GM10248 (cell line): Measurements from ENCODE around the gene SGPL1.

ENCODE experiments used
- CTCF ChIA-PET: fragments of 300-600 bp; sonication (Branson Sonifier 250); formaldehyde crosslinking; extraction: SDS; loops from one replicate; lab custom pipeline; 2021; ENCODE audit warnings: antibody characterized with exemption; lab: Yijun Ruan, JAX
- POLR2A ChIA-PET: fragments of 350-650 bp; sonication (Branson Sonifier 250); formaldehyde crosslinking; extraction: SDS; loops from one replicate; lab custom pipeline; 2020; ENCODE audit warnings: antibody characterized with exemption; lab: Yijun Ruan, JAX
- DNase-seq: peaks from one replicate; pipeline ENCODE4 v3.0.0; 2012; ENCODE audit errors: extremely low spot score
- TF ChIP-seq, protein P1 (sequence below): IDR thresholded peaks from 2 replicates; pipeline ENCODE4 v1.5.1; 2012; ENCODE audit warnings: mild to moderate bottlenecking, low read depth; ENCODE audit errors: extremely low read depth, missing control alignments, control extremely low read depth

The SGPL1 gene

GRCh38 chr10:70893227-70894006 is 77.7 kb downstream of the SGPL1 start:
- TF ChIP-seq, protein P1, sequence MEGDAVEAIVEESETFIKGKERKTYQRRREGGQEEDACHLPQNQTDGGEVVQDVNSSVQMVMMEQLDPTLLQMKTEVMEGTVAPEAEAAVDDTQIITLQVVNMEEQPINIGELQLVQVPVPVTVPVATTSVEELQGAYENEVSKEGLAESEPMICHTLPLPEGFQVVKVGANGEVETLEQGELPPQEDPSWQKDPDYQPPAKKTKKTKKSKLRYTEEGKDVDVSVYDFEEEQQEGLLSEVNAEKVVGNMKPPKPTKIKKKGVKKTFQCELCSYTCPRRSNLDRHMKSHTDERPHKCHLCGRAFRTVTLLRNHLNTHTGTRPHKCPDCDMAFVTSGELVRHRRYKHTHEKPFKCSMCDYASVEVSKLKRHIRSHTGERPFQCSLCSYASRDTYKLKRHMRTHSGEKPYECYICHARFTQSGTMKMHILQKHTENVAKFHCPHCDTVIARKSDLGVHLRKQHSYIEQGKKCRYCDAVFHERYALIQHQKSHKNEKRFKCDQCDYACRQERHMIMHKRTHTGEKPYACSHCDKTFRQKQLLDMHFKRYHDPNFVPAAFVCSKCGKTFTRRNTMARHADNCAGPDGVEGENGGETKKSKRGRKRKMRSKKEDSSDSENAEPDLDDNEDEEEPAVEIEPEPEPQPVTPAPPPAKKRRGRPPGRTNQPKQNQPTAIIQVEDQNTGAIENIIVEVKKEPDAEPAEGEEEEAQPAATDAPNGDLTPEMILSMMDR = no peak
- DNase-seq = no peak
- POLR2A ChIA-PET = no interaction called here
- CTCF ChIA-PET = interaction anchor here (1.1 kb wide), 1 partner anchor 10 kb away, joined by 5 read pairs; no protein-coding TSS in a partner anchor

- POLR2A ChIA-PET = no interaction called here
- CTCF ChIA-PET = interaction anchor here (1.1 kb wide), 1 partner anchor 9 kb away, joined by 5 read pairs; no protein-coding TSS in a partner anchor
These were observed 78.7 kb downstream of the SGPL1 start for GRCh38 chr10:70894416-70894815.

DNA sequence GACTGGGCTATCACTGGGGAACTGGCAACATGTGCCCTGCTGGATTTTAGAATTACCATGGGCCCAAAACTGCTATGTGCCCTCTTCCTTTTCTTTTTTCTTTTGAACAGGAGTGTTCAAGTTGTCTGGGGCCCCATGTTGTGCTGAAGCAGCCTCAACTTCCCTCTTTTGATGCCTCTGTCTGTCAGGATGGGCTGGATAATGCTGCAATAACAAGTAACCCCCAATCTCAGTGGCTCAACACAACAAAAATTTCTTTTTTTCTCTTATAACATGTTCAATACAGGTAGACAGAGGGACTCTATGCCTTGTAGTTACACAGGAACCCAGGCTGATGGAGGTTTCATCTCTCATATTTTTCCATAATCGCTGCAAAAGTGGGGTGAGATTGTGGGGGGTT is 80.8 kb downstream of the SGPL1 start:
- POLR2A ChIA-PET = no interaction called here
- TF ChIP-seq, protein P1 = no peak

More at GRCh38 chr10:70894416-70894815, 78.7 kb downstream of the SGPL1 start:
- TF ChIP-seq, protein P1 = no peak
- DNase-seq = no peak

DNA sequence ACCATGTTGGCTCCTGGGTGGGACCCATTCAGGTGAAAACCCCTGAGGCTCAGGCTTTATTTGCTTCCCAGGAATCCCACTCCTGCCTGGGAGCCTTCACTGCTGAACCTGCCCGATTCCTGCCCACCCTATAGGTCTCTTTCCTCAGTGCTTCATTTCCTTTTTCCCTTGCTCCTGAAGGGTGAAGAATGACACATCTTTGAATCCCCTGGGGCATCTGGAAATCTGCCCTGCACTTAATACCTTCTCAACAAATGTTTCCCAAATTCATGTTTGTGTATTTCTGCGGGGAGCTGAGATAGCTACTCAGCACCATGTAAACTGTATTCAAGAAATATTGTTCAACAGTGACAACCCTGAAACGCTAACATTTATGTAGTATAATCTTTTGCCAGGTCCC is 82.9 kb downstream of the SGPL1 start:
- ChIA-PET POLR2A (no interaction called here), CTCF (interaction anchor here (1.1 to 1.3 kb wide), 2 partner anchors 90 to 358 kb away, joined by 3 read pairs; no protein-coding TSS in a partner anchor)
- DNase-seq = no peak
- TF ChIP-seq, protein P1 = no peak

More for the DNA sequence above, 80.8 kb downstream of the SGPL1 start:
- DNase-seq = no peak
- CTCF ChIA-PET = interaction anchor here (0.9 to 1.3 kb wide), 4 partner anchors 9 to 346 kb away, joined by 3 to 4 read pairs (median 3); no protein-coding TSS in a partner anchor

DNA sequence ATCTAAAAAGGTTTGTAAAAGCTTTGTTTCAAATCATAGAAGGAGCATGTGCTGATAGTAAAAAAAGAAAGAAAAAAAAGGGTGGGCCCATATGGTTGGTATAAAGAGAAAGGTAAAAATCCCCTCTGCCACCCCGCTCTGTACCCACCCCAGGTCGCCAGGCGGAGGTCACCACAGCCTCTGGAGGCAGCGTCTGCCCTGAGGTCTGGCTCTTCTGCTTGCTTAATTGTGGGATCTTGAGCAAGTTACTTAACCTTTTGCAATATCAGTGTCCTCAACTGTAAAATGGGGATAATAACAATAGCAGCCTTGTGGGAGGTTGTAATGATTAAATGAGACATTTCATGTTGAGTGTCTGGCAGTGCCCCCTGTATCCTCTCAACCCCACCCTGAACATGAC is 83.3 kb downstream of the SGPL1 start:
- CTCF ChIA-PET = interaction anchor here (1.1 to 1.3 kb wide), 2 partner anchors 89 to 358 kb away, joined by 3 read pairs; no protein-coding TSS in a partner anchor
- DNase-seq = no peak
- TF ChIP-seq, protein P1 = no peak
- POLR2A ChIA-PET = no interaction called here

DNA sequence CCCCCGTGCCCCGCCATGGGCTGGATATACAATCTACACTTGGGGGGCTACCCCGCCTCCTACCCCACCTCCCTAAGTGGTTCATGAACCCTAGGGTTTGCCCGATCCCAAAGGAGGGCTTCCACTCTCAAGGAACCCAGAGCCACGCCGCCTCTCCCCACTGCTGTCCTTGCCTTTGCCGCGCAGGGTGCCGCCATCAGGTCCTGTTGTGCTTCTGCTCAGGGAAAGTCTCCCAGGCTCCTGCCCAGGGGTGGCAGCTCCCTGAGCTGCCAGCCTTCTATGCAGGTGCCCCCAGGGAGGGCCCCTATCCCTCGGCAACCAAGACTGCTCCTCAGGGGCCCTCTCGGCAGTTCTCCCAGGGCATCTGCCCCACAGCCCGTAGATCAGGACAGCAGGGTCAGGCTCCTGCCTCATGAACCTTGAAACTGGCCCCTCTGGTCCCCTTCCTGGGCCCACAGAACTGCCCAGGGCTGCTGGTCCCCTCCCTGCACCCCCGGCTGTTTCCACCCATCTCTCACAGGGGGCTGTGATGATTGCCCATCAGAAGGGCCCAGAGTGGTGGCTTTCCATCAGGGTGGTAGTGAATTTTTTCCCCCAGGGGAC is 85.6 kb downstream of the SGPL1 start:
- CTCF ChIA-PET = interaction anchor here (1.1 to 2.5 kb wide), 2 partner anchors 11 to 12 kb away, joined by 3 to 12 read pairs; no protein-coding TSS in a partner anchor

More for the DNA sequence above, 85.6 kb downstream of the SGPL1 start:
- no peak for DNase-seq
- POLR2A ChIA-PET = no interaction called here
- TF ChIP-seq, protein P1 = no peak
